DND-41 (cell line): ENCODE measurements around the gene HPCAL1.

ENCODE experiments used
- CTCF ChIP-seq: IDR thresholded peaks from 2 replicates; pipeline ENCODE4 v1.5.1; 2012; ENCODE audit warnings: borderline replicate concordance, low read length, moderate library complexity, mild to moderate bottlenecking; ENCODE audit not compliant: poor library complexity, severe bottlenecking; ENCODE audit errors: extremely low read depth
- EZH2 ChIP-seq: IDR thresholded peaks from 3 replicates; pipeline ENCODE4 v1.6.1; 2012; ENCODE audit warnings: borderline replicate concordance, low read depth, mild to moderate bottlenecking, moderate library complexity, low read length, inconsistent platforms; ENCODE audit not compliant: severe bottlenecking

DNA sequence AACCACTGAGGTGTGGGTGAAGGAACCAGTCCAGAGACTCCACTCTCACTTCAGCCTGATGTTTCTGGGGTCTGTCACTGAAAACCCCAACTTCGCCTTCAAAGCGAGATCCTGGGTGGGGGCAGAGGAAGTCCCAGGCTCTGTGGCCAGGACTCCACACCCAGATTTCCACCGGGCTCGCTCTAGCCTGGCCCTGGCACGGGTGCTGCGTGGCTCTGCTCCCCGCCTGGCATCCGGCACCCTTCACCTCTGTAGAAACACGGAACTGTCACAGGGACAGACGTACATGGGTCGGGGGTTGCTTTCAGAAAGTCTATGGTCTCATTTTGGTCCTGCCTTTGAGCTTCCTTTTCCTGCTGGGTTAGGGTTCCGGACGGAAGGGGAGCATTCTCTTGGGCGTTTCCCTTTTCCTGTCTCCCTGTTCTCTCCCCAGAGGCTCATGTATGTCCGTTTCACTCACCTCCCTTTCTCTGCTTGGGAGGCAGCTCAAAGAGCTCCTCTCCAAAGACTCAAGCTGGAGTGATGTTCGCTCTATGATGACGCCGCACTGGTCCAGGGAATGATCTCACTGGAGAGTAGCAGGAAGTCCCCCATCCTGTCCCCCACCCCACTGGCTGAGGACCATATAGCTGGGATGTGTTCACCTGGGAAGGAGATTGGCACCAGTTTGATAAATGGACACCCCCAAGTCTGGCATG lies 103.9 kb downstream of the HPCAL1 start:
- TF ChIP-seq CTCF, result no peak
- no peak for TF ChIP-seq EZH2
